ENCODE measurements around the gene TNNT3.
"Not testable (repeated sequence)": the region's sequence is repeated elsewhere in the genome, so short reads cannot be mapped to it uniquely, and the experiment has no call there.

Gene TNNT3

GRCh38 chr11:1919391-1920127 is at the start of gene TNNT3:
Gene TNNT3 (plus strand): TSS chr11:1919703. CDS start chr11:1922875, 3,172 bp downstream.
- no peak for DNase-seq

- no peak for DNase-seq
Observed at GRCh38 chr11:1870326-1870696, 49.2 kb upstream of the TNNT3 start.

- no peak for DNase-seq
Observed at GRCh38 chr11:1870721-1871466, 48.6 kb upstream of the TNNT3 start.

GRCh38 chr11:1871531-1871930 is 48.0 kb upstream of the TNNT3 start:
- DNase-seq = no peak

GRCh38 chr11:1872267-1872985 is 47.1 kb upstream of the TNNT3 start:
- no peak for DNase-seq

- no peak for DNase-seq
Observed at GRCh38 chr11:1873048-1873812, 46.3 kb upstream of the TNNT3 start.

GRCh38 chr11:1873813-1874150 is 45.7 kb upstream of the TNNT3 start:
- not testable (repeated sequence) for DNase-seq

- DNase-seq = not testable (repeated sequence)
Observed at GRCh38 chr11:1874441-1875092, 44.9 kb upstream of the TNNT3 start.

GRCh38 chr11:1875093-1875850 is 44.2 kb upstream of the TNNT3 start:
- no peak for DNase-seq

GRCh38 chr11:1875851-1876301 is 43.6 kb upstream of the TNNT3 start:
- DNase-seq = not testable (repeated sequence)

GRCh38 chr11:1876361-1877063 is 43.0 kb upstream of the TNNT3 start:
- no peak for DNase-seq

- DNase-seq = no peak
Observed at GRCh38 chr11:1877211-1878136, 42.0 kb upstream of the TNNT3 start.

- no peak for DNase-seq
Observed at GRCh38 chr11:1878137-1879031, 41.1 kb upstream of the TNNT3 start.

GRCh38 chr11:1879342-1879940 is 40.1 kb upstream of the TNNT3 start:
- no peak for DNase-seq

- peak in 1 of 2 donors; percentile 14 for DNase-seq
Observed at GRCh38 chr11:1879941-1880720, 39.4 kb upstream of the TNNT3 start.

GRCh38 chr11:1880746-1881441 is 38.6 kb upstream of the TNNT3 start:
- DNase-seq = no peak

Measured in inflammatory macrophage treated with lipopolysaccharide for 1 hour (primary cell).